Measurements from ENCODE around the gene SUSD6. TPM values are rescaled to one million over a fixed set of nuclear protein-coding genes. Genes with fewer than 3 reads are reported as not detected.

Gene SUSD6
- polyA plus RNA-seq, 1 donor from 2014 or later: 14.3 TPM

- Mint-ChIP-seq H3K4me3 (peak overlapping the region in 1 of 4 donors; percentile 28), H3K9me3 (no peaks in the 10 kb centered on the region), H3K36me3 (no peaks in the 10 kb centered on the region), H3K27me3 (no peaks in the 10 kb centered on the region), H3K27ac (no peak overlapping the region), H3K4me1 (peaks cover 0 to 6% (median 2%) of the 10 kb centered on the region in 3 donors)
Observed at GRCh38 chr14:69753860-69754259, 142.5 kb downstream of the SUSD6 start.

GRCh38 chr14:69754487-69754886 is 143.1 kb downstream of the SUSD6 start:
- H3K27ac Mint-ChIP-seq: no peak overlapping the region

GRCh38 chr14:69755296-69755695 is 143.9 kb downstream of the SUSD6 start:
- no peaks in the 10 kb centered on the region for H3K27me3 Mint-ChIP-seq
- H3K4me3 Mint-ChIP-seq: no peak overlapping the region
- H3K27ac Mint-ChIP-seq: no peak overlapping the region

More at GRCh38 chr14:69754487-69754886, 143.1 kb downstream of the SUSD6 start:
- Mint-ChIP-seq H3K9me3 (no peaks in the 10 kb centered on the region), H3K4me1 (peaks cover 0 to 6% (median 2%) of the 10 kb centered on the region in 3 donors), H3K4me3 (no peak overlapping the region), H3K36me3 (no peaks in the 10 kb centered on the region), H3K27me3 (no peaks in the 10 kb centered on the region)

GRCh38 chr14:69755784-69756183 is 144.4 kb downstream of the SUSD6 start:
- Mint-ChIP-seq H3K9me3 (no peaks in the 10 kb centered on the region), H3K4me3 (no peak overlapping the region), H3K27ac (no peak overlapping the region), H3K4me1 (peaks cover 0 to 6% (median 2%) of the 10 kb centered on the region in 3 donors), H3K36me3 (no peaks in the 10 kb centered on the region), H3K27me3 (no peaks in the 10 kb centered on the region)

More at GRCh38 chr14:69755296-69755695, 143.9 kb downstream of the SUSD6 start:
- Mint-ChIP-seq H3K9me3 (no peaks in the 10 kb centered on the region), H3K36me3 (no peaks in the 10 kb centered on the region), H3K4me1 (peaks cover 0 to 6% (median 2%) of the 10 kb centered on the region in 3 donors)

- Mint-ChIP-seq H3K36me3 (no peaks in the 10 kb centered on the region), H3K9me3 (no peaks in the 10 kb centered on the region), H3K27me3 (no peaks in the 10 kb centered on the region), H3K4me1 (peaks cover 0 to 6% (median 2%) of the 10 kb centered on the region in 3 donors), H3K27ac (no peak overlapping the region), H3K4me3 (no peak overlapping the region)
Observed at GRCh38 chr14:69756298-69756697, 144.9 kb downstream of the SUSD6 start.

- Mint-ChIP-seq H3K36me3 (no peaks in the 10 kb centered on the region), H3K4me1 (peaks cover under 1 to 6% (median 5%) of the 10 kb centered on the region in 3 donors), H3K9me3 (no peaks in the 10 kb centered on the region), H3K4me3 (no peak overlapping the region), H3K27me3 (no peaks in the 10 kb centered on the region), H3K27ac (peak overlapping the region in 1 of 3 donors; percentile 37)
Observed at GRCh38 chr14:69760810-69761209, 149.4 kb downstream of the SUSD6 start.

GRCh38 chr14:69763761-69764510 is 152.5 kb downstream of the SUSD6 start:
- Mint-ChIP-seq H3K9me3 (peaks cover 0 to 3% (median 0%) of the 10 kb centered on the region in 3 donors), H3K27ac (peak overlapping the region in 1 of 3 donors; percentile 63), H3K27me3 (no peaks in the 10 kb centered on the region), H3K4me3 (peak overlapping the region in 1 of 4 donors; percentile 48), H3K4me1 (peaks cover 14 to 24% (median 22%) of the 10 kb centered on the region in 3 donors), H3K36me3 (peaks cover 6% of the 10 kb centered on the region)

Other genes with a start within 250 kb of the SUSD6 start
- gene ERH, start 213.3 kb upstream of the SUSD6 start, polyA plus RNA-seq: 72.1 TPM
- 14.7 TPM for gene SLC39A9, start 212.9 kb upstream of the SUSD6 start, polyA plus RNA-seq
- gene PLEKHD1, start 126.9 kb upstream of the SUSD6 start, polyA plus RNA-seq: 0.11 TPM
- gene CCDC177, start 36.7 kb upstream of the SUSD6 start, polyA plus RNA-seq: not detected
- gene SRSF5, start 155.5 kb downstream of the SUSD6 start, polyA plus RNA-seq: 1,200 TPM
- not detected for gene SLC10A1, start 185.6 kb downstream of the SUSD6 start, polyA plus RNA-seq

Data from IgD-negative memory B cell (primary cell).